Osteoblast (primary cell): Measurements from ENCODE around the gene ZNF662. TPM values are rescaled to one million over a fixed set of nuclear protein-coding genes. Genes with fewer than 3 reads are reported as not detected.

ENCODE experiments used
- DNase-seq: peaks from one replicate; pipeline ENCODE4 v3.0.0; 2011; ENCODE audit warnings: low spot score, mixed read lengths; ENCODE audit not compliant: insufficient read length; ENCODE audit errors: missing footprints
- H2AFZ ChIP-seq: 2 replicates; pipeline ENCODE4 v1.6.0; 2011; ENCODE audit warnings: mild to moderate bottlenecking, low read length
- H3K27ac ChIP-seq: 2 replicates; pipeline ENCODE4 v1.5.1; 2011; ENCODE audit warnings: mild to moderate bottlenecking, low read depth, low read length, moderate library complexity
- H3K27me3 ChIP-seq: 2 replicates; pipeline ENCODE4 v1.6.0; 2012; ENCODE audit warnings: mild to moderate bottlenecking, control low read depth, inconsistent platforms, low read length, moderate library complexity; ENCODE audit not compliant: insufficient read depth
- H3K36me3 ChIP-seq: 2 replicates; pipeline ENCODE4 v1.5.1; 2011; ENCODE audit warnings: mild to moderate bottlenecking, low read length, control low read depth, moderate library complexity; ENCODE audit not compliant: insufficient read depth
- H3K4me1 ChIP-seq: 2 replicates; pipeline ENCODE4 v1.5.1; 2011; ENCODE audit warnings: mild to moderate bottlenecking, low read length, control low read depth, moderate library complexity; ENCODE audit not compliant: insufficient read depth
- H3K4me2 ChIP-seq: 2 replicates; pipeline ENCODE4 v1.6.0; 2011; ENCODE audit warnings: mild to moderate bottlenecking, low read length; ENCODE audit not compliant: insufficient read depth
- H3K4me3 ChIP-seq: fragments of 200-600 bp; sonication (generic); 3 replicates; pipeline ENCODE4 v1.5.1; 2012; ENCODE audit warnings: mild to moderate bottlenecking, low read length, inconsistent platforms; ENCODE audit not compliant: insufficient read depth
- H3K79me2 ChIP-seq: 2 replicates; pipeline ENCODE4 v1.6.0; 2012; ENCODE audit warnings: mild to moderate bottlenecking, low read length, control low read depth, inconsistent platforms; ENCODE audit not compliant: insufficient read depth
- H3K9me3 ChIP-seq: 2 replicates; pipeline ENCODE4 v1.5.1; 2011; ENCODE audit warnings: low read depth, low read length, control low read depth
- H4K20me1 ChIP-seq: 2 replicates; pipeline ENCODE4 v1.6.0; 2012; ENCODE audit warnings: mild to moderate bottlenecking, low read length, control low read depth; ENCODE audit not compliant: insufficient read depth
- CTCF ChIP-seq: IDR thresholded peaks from 2 replicates; pipeline ENCODE4 v1.5.1; 2011; ENCODE audit warnings: mild to moderate bottlenecking, low read depth, low read length, moderate library complexity; ENCODE audit errors: extremely low read depth
- total RNA-seq: library from RNA; depleted of rRNA; stranded (reverse); fragments of >200 nt; gene quantifications from 2 replicates; pipeline ENCODE4 v1.2.3, GENCODE V29; 2012

The ZNF662 gene
- total RNA-seq, 1 donor = 4.0 TPM

- Histone ChIP-seq H4K20me1 (no peaks in the 10 kb centered on the region), H3K4me1 (no peaks in the 10 kb centered on the region), H3K4me3 (no peak overlapping the region), H3K27me3 (peaks cover 4% of the 10 kb centered on the region), H3K9me3 (no peaks in the 10 kb centered on the region), H3K36me3 (no peaks in the 10 kb centered on the region), H3K27ac (no peak overlapping the region), H3K79me2 (no peaks in the 10 kb centered on the region), H2AFZ (no peak overlapping the region), H3K4me2 (no peak overlapping the region)
- no peak for TF ChIP-seq CTCF
- DNase-seq = no peak
These were observed 58.3 kb downstream of the ZNF662 start for GRCh38 chr3:42964266-42964665.

Other genes with a start within 250 kb of the ZNF662 start
- not detected in 2 replicates for gene KLHL40, start 220.6 kb upstream of the ZNF662 start, total RNA-seq
- not detected in 2 replicates for gene HHATL, start 203.3 kb upstream of the ZNF662 start, total RNA-seq
- gene CCDC13, start 132.9 kb upstream of the ZNF662 start, total RNA-seq = 0.72 and 0.88 TPM in 2 replicates
- gene HIGD1A, start 101.7 kb upstream of the ZNF662 start, total RNA-seq = 86.6 and 88.3 TPM in 2 replicates
- under 0.01 TPM in 1 of 2 replicates, not detected in the other for gene ACKR2, start 96.7 kb upstream of the ZNF662 start, total RNA-seq
- not detected in 2 replicates for gene CYP8B1, start 30.3 kb upstream of the ZNF662 start, total RNA-seq
- 0.72 and 0.88 TPM in 2 replicates for gene GASK1A, start 73.2 kb downstream of the ZNF662 start, total RNA-seq
- 10.1 and 10.3 TPM in 2 replicates for gene POMGNT2, start 199.9 kb downstream of the ZNF662 start, total RNA-seq